HepG2 (cell line): ENCODE data around the gene ARTN. TPM values are rescaled to one million over a fixed set of nuclear protein-coding genes. Genes with fewer than 3 reads are reported as not detected.
A peak's percentile ranks its signal among the peaks of the same experiment; 100 is the strongest.

Source experiments
- ATAD3A ChIP-seq: sonication (generic); formaldehyde crosslinking; IDR thresholded peaks from 2 replicates; pipeline ENCODE4 v1.4.0; 2020; ENCODE audit warnings: missing genetic modification reagents
- CENPX ChIP-seq: sonication (generic); formaldehyde crosslinking; IDR thresholded peaks from 2 replicates; pipeline ENCODE4 v1.9.0; 2021; ENCODE audit warnings: mild to moderate bottlenecking, missing genetic modification reagents, moderate library complexity
- EED ChIP-seq: sonication (generic); formaldehyde crosslinking; IDR thresholded peaks from 2 replicates; pipeline ENCODE4 v1.5.0; 2020; ENCODE audit warnings: mild to moderate bottlenecking, missing genetic modification reagents
- FOXK1 ChIP-seq: sonication (generic); formaldehyde crosslinking; IDR thresholded peaks from 2 replicates; pipeline ENCODE4 v1.4.0; 2020; ENCODE audit warnings: low read depth, missing genetic modification reagents, borderline replicate concordance
- FOXP4 ChIP-seq: sonication (generic); formaldehyde crosslinking; IDR thresholded peaks from 2 replicates; pipeline ENCODE4 v1.4.0; 2020; ENCODE audit warnings: missing genetic modification reagents
- HMGXB3 ChIP-seq: sonication (generic); formaldehyde crosslinking; IDR thresholded peaks from 2 replicates; pipeline ENCODE4 v1.4.0; 2020; ENCODE audit warnings: missing genetic modification reagents, borderline replicate concordance
- HNRNPK ChIP-seq: fragments of 200-400 bp; formaldehyde crosslinking; IDR thresholded peaks from 2 replicates; pipeline ENCODE4 v1.6.1; 2018; ENCODE audit warnings: low read length, low read depth, moderate library complexity, mild to moderate bottlenecking; ENCODE audit not compliant: poor library complexity, severe bottlenecking
- HOXA5 ChIP-seq: sonication (generic); formaldehyde crosslinking; IDR thresholded peaks from 2 replicates; pipeline ENCODE4 v1.4.0; 2020; ENCODE audit warnings: missing genetic modification reagents
- IRX3 ChIP-seq: sonication (generic); formaldehyde crosslinking; IDR thresholded peaks from 2 replicates; pipeline ENCODE4 v1.8.1; 2023; ENCODE audit warnings: mild to moderate bottlenecking, low read depth, missing genetic modification reagents, borderline replicate concordance
- LRRFIP1 ChIP-seq: sonication (generic); formaldehyde crosslinking; conservative IDR thresholded peaks from 2 replicates; pipeline ENCODE4 v1.4.0; 2020; ENCODE audit warnings: missing genetic modification reagents
- MED8 ChIP-seq: sonication (generic); formaldehyde crosslinking; IDR thresholded peaks from 2 replicates; pipeline ENCODE4 v1.8.1; 2023; ENCODE audit warnings: mild to moderate bottlenecking, missing genetic modification reagents; ENCODE audit not compliant: insufficient replicate concordance
- PBX3 ChIP-seq: sonication (generic); formaldehyde crosslinking; IDR thresholded peaks from 2 replicates; pipeline ENCODE4 v1.8.1; 2023; ENCODE audit warnings: missing genetic modification reagents, inconsistent platforms, borderline replicate concordance
- PITX1 ChIP-seq: sonication (generic); formaldehyde crosslinking; IDR thresholded peaks from 2 replicates; pipeline ENCODE4 v1.5.1; 2020; ENCODE audit warnings: mild to moderate bottlenecking, missing genetic modification reagents
- SNAPC2 ChIP-seq: sonication (generic); formaldehyde crosslinking; IDR thresholded peaks from 2 replicates; pipeline ENCODE4 v1.8.1; 2022; ENCODE audit warnings: mild to moderate bottlenecking, missing genetic modification reagents
- SRSF4 ChIP-seq: fragments of 200-400 bp; formaldehyde crosslinking; IDR thresholded peaks from one replicate; pipeline ENCODE4 v1.6.1; 2018; ENCODE audit warnings: mild to moderate bottlenecking, low read depth, low read length, moderate library complexity; ENCODE audit not compliant: poor library complexity, severe bottlenecking
- SUZ12 ChIP-seq: fragments of 150-350 bp; IDR thresholded peaks from 2 replicates; pipeline ENCODE4 v1.6.1; 2014; ENCODE audit warnings: low read depth, low read length
- YEATS2 ChIP-seq: sonication (generic); formaldehyde crosslinking; IDR thresholded peaks from 2 replicates; pipeline ENCODE4 v1.4.0; 2020; ENCODE audit warnings: missing genetic modification reagents, borderline replicate concordance
- ZNF296 ChIP-seq: sonication (generic); formaldehyde crosslinking; conservative IDR thresholded peaks from 2 replicates; pipeline ENCODE4 v1.5.0; 2020; ENCODE audit warnings: mild to moderate bottlenecking, missing genetic modification reagents
- ZNF382 ChIP-seq: sonication (generic); formaldehyde crosslinking; IDR thresholded peaks from 2 replicates; pipeline ENCODE4 v1.5.0; 2020; ENCODE audit warnings: missing genetic modification reagents, mild to moderate bottlenecking, borderline replicate concordance
- ZNF792 ChIP-seq: IDR thresholded peaks from 2 replicates; pipeline ENCODE4 v1.6.1; 2016
- polyA plus RNA-seq, 8 experiments: library from polyadenylated mRNA; depleted of rRNA in 3 of 8; stranded (reverse) in 7 of 8; unstranded in 1 of 8; fragments of >200 nt; fragmentation: Illumina TruSeq in 4 of 8; extraction: Trizol in 4 of 8; gene quantifications; 2 replicates each; pipeline versions ENCODE4 v1.2.1 to v1.2.3, GENCODE V29; 2011 to 2016; ENCODE audit warnings: low read depth in 4 of 8, missing spikeins in 1 of 8, mixed read lengths in 1 of 8; ENCODE audit not compliant: insufficient read depth in 1 of 8
- total RNA-seq, 5 experiments: library from RNA; depleted of rRNA; stranded (reverse); fragments of >200 nt; fragmentation: Illumina TruSeq; extraction: Trizol; gene quantifications; 2 replicates each; pipeline ENCODE4 v1.2.3, GENCODE V29; 2016; ENCODE audit warnings: low read depth in 1 of 5

Gene ARTN
- total and polyA plus RNA-seq, 2 of the 13 experiments (the other 11 are each of a cell fraction or from before 2014, with no cell fraction given): 0.11 to 0.62 TPM

- TF ChIP-seq PBX3 (CRISPR knock-in tag): 0 out of 2 replicates have a peak, but pooled peaks have one; percentile 60
- no peak for TF ChIP-seq SRSF4
- no peak for TF ChIP-seq FOXK1 (CRISPR knock-in tag)
- no peak for TF ChIP-seq ATAD3A (CRISPR knock-in tag)
- no peak for TF ChIP-seq FOXP4 (CRISPR knock-in tag)
- no peak for TF ChIP-seq PITX1 (CRISPR knock-in tag)
- no peak for TF ChIP-seq HOXA5
- TF ChIP-seq CENPX (CRISPR knock-in tag): no peak
- TF ChIP-seq MED8: no peak
- no peak for TF ChIP-seq IRX3 (CRISPR knock-in tag)
- no peak for TF ChIP-seq YEATS2
- TF ChIP-seq HNRNPK: no peak
- no peak for TF ChIP-seq SUZ12
- TF ChIP-seq LRRFIP1 (CRISPR knock-in tag): no peak
- no peak for TF ChIP-seq ZNF382 (CRISPR knock-in tag)
- TF ChIP-seq SNAPC2 (CRISPR knock-in tag): no peak
- TF ChIP-seq ZNF792 (CRISPR knock-in tag): 0 out of 2 replicates have a peak, but pooled peaks have one; percentile 58
- 0 out of 2 replicates have a peak, but pooled peaks have one; percentile 58 for TF ChIP-seq HMGXB3 (CRISPR knock-in tag)
- TF ChIP-seq EED: no peak
- TF ChIP-seq ZNF296 (CRISPR knock-in tag): no peak
These were observed 34.8 kb downstream of the ARTN start (continued) for GRCh38 chr1:43968348-43968948.
